ENCODE measurements around the gene IP6K3.

Gene IP6K3

DNA sequence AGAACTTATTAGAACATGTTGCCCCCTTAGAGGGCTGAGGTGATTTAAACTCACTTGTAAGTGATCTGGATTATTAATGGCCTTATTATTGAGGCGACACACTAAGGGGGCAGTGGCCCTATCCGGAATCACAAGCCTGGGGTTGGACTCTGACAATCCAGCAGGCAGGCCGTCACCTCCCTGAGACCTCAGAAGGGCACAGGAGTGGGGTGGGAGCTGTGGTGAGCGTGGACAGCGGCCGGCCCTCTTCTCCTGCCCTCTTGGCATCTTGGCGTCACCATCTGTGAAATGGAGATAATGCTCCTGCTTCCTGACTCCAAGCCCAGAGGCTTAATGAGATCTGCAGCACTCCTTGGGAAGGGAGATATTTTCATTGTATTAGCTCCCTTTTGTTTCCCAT is 19.6 kb downstream of the IP6K3 start:
- in situ Hi-C loops (cut with MboI; ENCODE audit: low pct_unique_long_range_greater_than_20kb, low sequenced_read_pairs, unreplicated experiment): no loop called here
- DNase-seq (ENCODE audit: low spot score): no peak
- TF ChIP-seq, protein P1, sequence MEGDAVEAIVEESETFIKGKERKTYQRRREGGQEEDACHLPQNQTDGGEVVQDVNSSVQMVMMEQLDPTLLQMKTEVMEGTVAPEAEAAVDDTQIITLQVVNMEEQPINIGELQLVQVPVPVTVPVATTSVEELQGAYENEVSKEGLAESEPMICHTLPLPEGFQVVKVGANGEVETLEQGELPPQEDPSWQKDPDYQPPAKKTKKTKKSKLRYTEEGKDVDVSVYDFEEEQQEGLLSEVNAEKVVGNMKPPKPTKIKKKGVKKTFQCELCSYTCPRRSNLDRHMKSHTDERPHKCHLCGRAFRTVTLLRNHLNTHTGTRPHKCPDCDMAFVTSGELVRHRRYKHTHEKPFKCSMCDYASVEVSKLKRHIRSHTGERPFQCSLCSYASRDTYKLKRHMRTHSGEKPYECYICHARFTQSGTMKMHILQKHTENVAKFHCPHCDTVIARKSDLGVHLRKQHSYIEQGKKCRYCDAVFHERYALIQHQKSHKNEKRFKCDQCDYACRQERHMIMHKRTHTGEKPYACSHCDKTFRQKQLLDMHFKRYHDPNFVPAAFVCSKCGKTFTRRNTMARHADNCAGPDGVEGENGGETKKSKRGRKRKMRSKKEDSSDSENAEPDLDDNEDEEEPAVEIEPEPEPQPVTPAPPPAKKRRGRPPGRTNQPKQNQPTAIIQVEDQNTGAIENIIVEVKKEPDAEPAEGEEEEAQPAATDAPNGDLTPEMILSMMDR (IDR thresholded peaks at IDR 0.05; ENCODE audit: extremely low read depth, insufficient read depth, missing control alignments): no peak

DNA sequence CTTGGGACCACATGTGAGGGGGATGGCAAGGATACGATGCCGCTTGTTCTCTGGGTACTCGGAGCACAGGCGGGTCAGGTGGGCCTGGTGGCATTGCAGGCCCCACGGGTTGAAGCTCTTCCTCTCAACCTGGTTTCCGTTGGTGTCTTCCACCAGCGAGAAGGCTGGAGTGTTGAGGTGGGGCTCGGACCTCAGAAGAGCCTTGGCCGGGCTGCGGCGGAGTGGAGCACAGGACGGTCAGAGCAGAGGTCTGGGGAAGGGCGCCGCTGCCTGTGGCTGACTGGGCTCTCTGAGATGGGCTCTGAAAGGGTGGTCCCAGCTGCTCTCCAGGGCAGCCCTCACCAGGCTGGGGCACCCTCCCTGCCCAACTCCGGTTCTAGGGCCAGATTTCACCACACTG is 20.0 kb downstream of the IP6K3 start:
- TF ChIP-seq, protein P1 (IDR thresholded peaks at IDR 0.05; ENCODE audit: extremely low read depth, insufficient read depth, missing control alignments): no peak
- DNase-seq (ENCODE audit: low spot score): no peak
- in situ Hi-C loops (cut with MboI; ENCODE audit: low pct_unique_long_range_greater_than_20kb, low sequenced_read_pairs, unreplicated experiment): no loop called here

DNA sequence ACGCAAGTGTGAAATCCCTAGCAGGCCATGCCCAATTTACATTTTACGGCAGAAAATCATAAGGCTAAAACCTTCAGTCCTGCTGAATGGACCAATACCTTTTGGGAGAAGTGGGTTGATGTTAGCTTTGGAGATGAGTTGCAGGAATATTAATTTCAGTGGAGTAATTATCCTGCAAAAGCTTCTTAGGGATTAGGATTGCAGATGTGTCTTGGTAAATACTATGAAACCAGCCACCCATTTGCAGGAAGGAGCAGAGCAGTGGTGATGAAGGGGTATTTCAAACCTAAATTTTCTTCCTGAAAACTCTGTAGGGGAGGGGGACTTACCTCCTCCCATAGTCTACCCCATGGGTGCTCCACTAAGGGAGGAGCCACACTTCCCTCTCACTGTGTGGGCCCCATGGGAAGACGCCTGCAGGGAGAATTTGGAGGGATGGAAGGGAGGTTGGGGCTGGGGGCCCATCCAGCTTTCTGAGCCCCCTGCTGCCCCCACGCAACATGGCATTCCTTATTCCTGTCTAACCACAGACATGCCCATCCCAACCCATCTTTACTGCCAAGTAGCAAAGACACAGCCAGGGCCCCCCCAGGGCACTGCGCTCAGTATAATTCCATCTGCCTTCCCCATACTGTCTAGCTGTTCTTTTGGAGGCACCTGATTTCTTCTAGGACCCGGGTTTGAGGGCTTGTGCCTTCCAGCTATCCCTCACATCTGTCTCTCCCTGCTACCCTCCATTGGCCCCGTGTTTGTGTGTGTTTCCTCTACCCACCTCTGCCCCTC is 20.6 kb downstream of the IP6K3 start:
- in situ Hi-C loops (cut with MboI; ENCODE audit: low pct_unique_long_range_greater_than_20kb, low sequenced_read_pairs, unreplicated experiment): no loop called here
- no peak for DNase-seq (ENCODE audit: low spot score)
- TF ChIP-seq, protein P1 (IDR thresholded peaks at IDR 0.05; ENCODE audit: extremely low read depth, insufficient read depth, missing control alignments): no peak

DNA sequence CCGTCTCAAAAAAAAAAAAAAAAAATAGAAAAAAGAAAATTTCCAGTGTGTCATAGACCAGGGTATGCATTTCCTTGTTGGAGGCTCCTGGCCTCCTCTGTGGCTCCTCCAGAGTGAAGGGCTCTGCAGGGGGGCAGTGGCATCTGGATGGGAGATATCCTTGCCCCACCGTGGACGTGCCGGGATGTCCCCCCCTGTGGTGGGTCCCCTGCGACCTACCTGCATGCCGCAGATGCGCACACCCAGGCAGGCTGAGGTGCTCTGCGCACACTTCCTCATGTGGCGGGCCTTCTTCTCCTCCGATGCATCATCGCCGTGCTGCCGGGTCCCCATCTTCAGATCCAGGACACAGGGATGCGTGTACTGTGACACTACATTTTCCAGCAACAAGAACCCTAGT is 21.5 kb downstream of the IP6K3 start:
- TF ChIP-seq, protein P1 (IDR thresholded peaks at IDR 0.05; ENCODE audit: extremely low read depth, insufficient read depth, missing control alignments): no peak
- DNase-seq (ENCODE audit: low spot score): no peak
- in situ Hi-C loops (cut with MboI; ENCODE audit: low pct_unique_long_range_greater_than_20kb, low sequenced_read_pairs, unreplicated experiment): no loop called here

DNA sequence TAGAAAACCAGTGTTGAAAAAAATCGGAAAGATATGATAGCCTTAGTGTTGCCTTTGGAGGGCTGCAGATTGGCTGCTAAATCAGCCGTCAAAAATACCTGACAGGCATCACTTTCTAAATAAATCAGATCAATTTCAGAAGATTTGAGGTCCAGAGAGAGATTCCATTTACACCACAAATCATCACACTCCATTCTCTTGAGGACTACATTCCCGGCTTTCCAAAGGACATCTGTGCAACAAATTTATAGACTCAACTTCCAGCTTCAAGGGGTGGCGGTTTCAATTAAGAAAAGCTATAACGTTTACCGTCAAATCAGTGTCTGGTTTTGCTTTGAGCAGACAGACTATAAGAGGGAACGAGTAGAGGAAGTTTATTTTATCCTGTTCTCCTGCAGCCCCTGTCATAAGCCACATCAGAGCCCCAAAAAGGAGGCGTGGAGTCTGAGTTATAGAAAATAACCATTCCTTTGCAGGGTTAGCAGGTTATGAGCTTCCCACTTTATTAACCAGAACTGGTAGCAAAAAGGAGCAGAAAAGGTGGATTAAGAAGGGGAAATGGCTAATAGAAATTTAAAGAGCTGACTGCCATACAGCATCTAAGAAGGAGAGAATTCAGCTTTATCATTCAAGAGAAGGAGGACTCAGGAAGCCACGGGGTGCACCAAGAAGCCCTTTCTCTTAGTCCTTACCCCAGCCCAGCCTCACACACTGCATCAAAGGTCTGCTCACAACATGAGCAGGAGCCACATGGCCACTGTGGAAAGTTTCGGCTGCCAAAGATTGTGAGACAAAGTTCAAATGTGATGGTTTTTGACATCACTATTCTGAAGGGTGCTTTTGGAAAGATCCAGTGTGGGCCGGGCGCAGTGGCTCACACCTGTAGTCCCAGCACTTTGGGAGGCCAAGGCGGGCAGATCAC is 22.3 kb downstream of the IP6K3 start:
- DNase-seq (ENCODE audit: low spot score): no peak
- TF ChIP-seq, protein P1 (IDR thresholded peaks at IDR 0.05; ENCODE audit: extremely low read depth, insufficient read depth, missing control alignments): no peak
- in situ Hi-C loops (cut with MboI; ENCODE audit: low pct_unique_long_range_greater_than_20kb, low sequenced_read_pairs, unreplicated experiment): no loop called here

DNA sequence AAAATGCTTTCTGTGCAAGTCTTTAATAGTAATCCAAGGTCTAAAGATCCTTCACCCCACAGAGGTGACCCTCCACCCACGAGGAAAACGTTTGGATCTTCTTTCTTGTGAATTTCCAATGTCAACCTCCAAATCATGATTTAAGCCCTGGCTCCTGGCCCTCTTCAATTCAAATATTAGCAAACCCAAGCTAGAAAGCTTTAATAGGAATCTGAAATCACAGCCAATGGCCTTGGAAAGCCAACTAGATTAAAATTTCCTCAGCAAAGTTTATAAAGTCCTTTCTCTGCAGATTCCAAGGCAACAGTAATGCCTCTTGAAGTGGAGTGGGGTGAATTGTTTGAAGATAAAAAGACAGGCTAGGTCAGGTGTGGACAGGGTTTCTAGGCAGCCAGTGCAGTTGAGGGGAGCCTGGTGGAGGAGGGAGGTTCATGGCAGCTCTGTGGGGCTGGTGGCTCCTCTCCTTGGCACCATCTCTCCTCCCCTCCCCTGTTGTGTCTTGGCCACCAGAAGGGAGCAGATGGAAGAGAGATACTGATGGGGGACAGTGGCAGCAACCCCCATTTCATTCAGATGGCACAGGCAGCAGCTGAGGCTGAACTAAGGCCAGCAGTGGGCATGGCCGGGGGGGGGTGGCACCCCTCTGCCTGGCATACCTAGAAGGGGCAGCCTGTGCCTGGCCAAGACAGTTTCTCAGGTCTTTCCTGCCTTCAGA is 23.2 kb downstream of the IP6K3 start:
- no peak for DNase-seq (ENCODE audit: low spot score)
- TF ChIP-seq, protein P1 (IDR thresholded peaks at IDR 0.05; ENCODE audit: extremely low read depth, insufficient read depth, missing control alignments): no peak
- in situ Hi-C loops (cut with MboI; ENCODE audit: low pct_unique_long_range_greater_than_20kb, low sequenced_read_pairs, unreplicated experiment): no loop called here

Data from GM13977 (cell line).